T-helper 17 cell (primary cell): ENCODE results near the gene TPD52L1. TPM values are rescaled to one million over a fixed set of nuclear protein-coding genes. Genes with fewer than 3 reads are reported as not detected.

Experiments
- ATAC-seq: fragments of 150-1000 bp; cut with Tn5 transposase; 2 replicates; pipeline ENCODE4 v1.10.0; 2021; ENCODE audit warnings: mild to moderate bottlenecking, moderate library complexity
- DNase-seq, 3 donors: peaks; one replicate each; pipeline versions ENCODE4 v3.0.0 to v3.0.0-alpha.2; 2020 to 2021
- H3K9me3 ChIP-seq: one replicate; pipeline ENCODE4 v1.7.0; 2013; ENCODE audit warnings: low read length, mild to moderate bottlenecking; ENCODE audit not compliant: control insufficient read depth, poor library complexity, severe bottlenecking
- H3K27ac Mint-ChIP-seq: one replicate; pipeline ENCODE4 v1.8.0; 2022; ENCODE audit warnings: mild to moderate bottlenecking, moderate library complexity, mixed read lengths
- H3K27me3 Mint-ChIP-seq: one replicate; pipeline ENCODE4 v1.8.0; 2022; ENCODE audit warnings: mixed read lengths
- H3K36me3 Mint-ChIP-seq: one replicate; pipeline ENCODE4 v1.8.0; 2022; ENCODE audit warnings: low read depth, mixed read lengths
- H3K4me1 Mint-ChIP-seq: one replicate; pipeline ENCODE4 v1.8.0; 2022; ENCODE audit warnings: mild to moderate bottlenecking, mixed read lengths
- H3K4me3 Mint-ChIP-seq: one replicate; pipeline ENCODE4 v1.8.0; 2022; ENCODE audit warnings: mild to moderate bottlenecking, moderate library complexity, mixed read lengths
- total RNA-seq, 4 donors: library from RNA in 2 of 4; stranded (reverse) in 2 of 4; gene quantifications; one replicate each; pipeline ENCODE4 v1.2.3 and lab custom pipeline; 2022 to 2026

Gene TPD52L1
- total RNA-seq, 2 donors from 2014 or later = not detected

GRCh38 chr6:125307150-125307838, 153.7 kb downstream of the TPD52L1 start:
- H3K27me3 Mint-ChIP-seq = peaks cover 32% of the 10 kb centered on the region
- no peak for DNase-seq
- no peaks in the 10 kb centered on the region for H3K36me3 Mint-ChIP-seq
- H3K4me1 Mint-ChIP-seq = peaks cover 18% of the 10 kb centered on the region
- H3K4me3 Mint-ChIP-seq = no peak overlapping the region
- ATAC-seq = no peak
- H3K9me3 ChIP-seq = no peaks in the 10 kb centered on the region
- H3K27ac Mint-ChIP-seq = no peak overlapping the region

- Mint-ChIP-seq H3K4me1 (peaks cover 10% of the 10 kb centered on the region), H3K27me3 (peaks cover 36% of the 10 kb centered on the region), H3K4me3 (no peak overlapping the region), H3K27ac (no peak overlapping the region), H3K36me3 (no peaks in the 10 kb centered on the region)
- no peaks in the 10 kb centered on the region for H3K9me3 ChIP-seq
- ATAC-seq (no peak), DNase-seq (no peak)
These were observed 154.5 kb downstream of the TPD52L1 start for GRCh38 chr6:125307964-125308615.

GRCh38 chr6:125310994-125311649, 157.5 kb downstream of the TPD52L1 start:
- no peaks in the 10 kb centered on the region for H3K9me3 ChIP-seq
- peaks cover 33% of the 10 kb centered on the region for H3K27me3 Mint-ChIP-seq
- no peaks in the 10 kb centered on the region for H3K36me3 Mint-ChIP-seq
- H3K27ac Mint-ChIP-seq = no peak overlapping the region
- DNase-seq (no peak), ATAC-seq (peak; percentile 91)
- no peak overlapping the region for H3K4me3 Mint-ChIP-seq
- peaks cover 4% of the 10 kb centered on the region for H3K4me1 Mint-ChIP-seq

GRCh38 chr6:125312478-125312877, 158.9 kb downstream of the TPD52L1 start:
- no peak overlapping the region for H3K27ac Mint-ChIP-seq
- H3K36me3 Mint-ChIP-seq = no peaks in the 10 kb centered on the region
- no peaks in the 10 kb centered on the region for H3K9me3 ChIP-seq
- peaks cover 25% of the 10 kb centered on the region for H3K27me3 Mint-ChIP-seq
- ATAC-seq = no peak
- H3K4me3 Mint-ChIP-seq = no peak overlapping the region
- no peak for DNase-seq
- peaks cover 4% of the 10 kb centered on the region for H3K4me1 Mint-ChIP-seq

GRCh38 chr6:125312950-125313349, 159.4 kb downstream of the TPD52L1 start:
- no peak overlapping the region for H3K27ac Mint-ChIP-seq
- H3K4me1 Mint-ChIP-seq = peaks cover 2% of the 10 kb centered on the region
- no peaks in the 10 kb centered on the region for H3K9me3 ChIP-seq
- no peak for DNase-seq
- no peak for ATAC-seq
- H3K4me3 Mint-ChIP-seq = no peak overlapping the region
- no peaks in the 10 kb centered on the region for H3K36me3 Mint-ChIP-seq
- peaks cover 20% of the 10 kb centered on the region for H3K27me3 Mint-ChIP-seq

Other genes starting within 250 kb of the TPD52L1 start
- 1 to 10 TPM; 2.1 to 4.9 TPM for gene RNF217, start 191.3 kb upstream of the TPD52L1 start, total RNA-seq
- 10 to 100 TPM; 22.1 to 33.1 TPM for gene HDDC2, start 148.2 kb downstream of the TPD52L1 start, total RNA-seq